Right lobe of liver (tissue), 6 donors: ENCODE measurements around the gene KIAA1614. TPM values are rescaled to one million over a fixed set of nuclear protein-coding genes. Genes with fewer than 3 reads are reported as not detected.
A peak's percentile ranks its signal among the peaks of the same experiment; 100 is the strongest.

Source experiments
- ATAC-seq, 4 donors: fragments of 200-7000 bp; cut with Tn5 transposase; one replicate each; pipeline ENCODE4 v1.9.1; 2020; ENCODE audit warnings: mild to moderate bottlenecking in 4 of 4, moderate library complexity in 4 of 4
- DNase-seq, 3 donors: peaks; one replicate each; pipeline ENCODE4 v3.0.0-alpha.2; 2020
- H3K27ac ChIP-seq, 3 donors: fragments of 200-600 bp; one replicate each; pipeline ENCODE4 v1.8.0; 2022
- H3K27me3 ChIP-seq, 2 donors: fragments of 200-600 bp; one replicate each; pipeline ENCODE4 v1.8.0; 2022
- H3K36me3 ChIP-seq, 4 donors: fragments of 200-600 bp; sonication (generic) in 1 of 4; one replicate each; pipeline versions ENCODE4 v1.5.1 to v1.8.0; 2017 to 2022; ENCODE audit warnings: control low read depth in 1 of 4
- H3K4me1 ChIP-seq, 4 donors: fragments of 200-600 bp; sonication (generic) in 1 of 4; one replicate each; pipeline versions ENCODE4 v1.5.1 to v1.8.0; 2017 to 2022; ENCODE audit warnings: control low read depth in 1 of 4
- H3K4me3 ChIP-seq, 3 donors: fragments of 200-600 bp; one replicate each; pipeline ENCODE4 v1.8.0; 2022
- H3K9me3 ChIP-seq, 4 donors: fragments of 200-600 bp; sonication (generic) in 1 of 4; one replicate each; pipeline versions ENCODE4 v1.5.1 to v1.8.0; 2017 to 2022; ENCODE audit warnings: control low read depth in 1 of 4
- CTCF ChIP-seq, 4 donors: fragments of 200-600 bp in 3 of 4; fragments of 450-650 bp in 1 of 4; IDR thresholded peaks; one replicate each; pipeline versions ENCODE4 v1.5.1 to v1.8.0; 2016 to 2022; ENCODE audit warnings: antibody characterized with exemption in 4 of 4, mild to moderate bottlenecking in 2 of 4
- POLR2A ChIP-seq: fragments of 450-650 bp; IDR thresholded peaks from one replicate; pipeline ENCODE4 v1.6.1; 2017; ENCODE audit warnings: antibody characterized with exemption, mild to moderate bottlenecking
- WGBS: methylation state at CpG from one replicate; pipeline ENCODE4 v1.1.6; 2018; ENCODE audit warnings: low coverage, low lambda C conversion rate; ENCODE audit not compliant: insufficient coverage; ENCODE audit errors: missing lambda C conversion rate; 5-methylcytosine and 5-hydroxymethylcytosine counted together
- intact Hi-C, 2 donors: fragments of 100-400 bp; cut with DNase I; formaldehyde crosslinking; loops; one replicate each; pipeline versions ENCODE4 v1.11.2 to v1.14.1; 2022
- long read RNA-seq: library from polyadenylated mRNA; unstranded; transcript quantifications from one replicate; pipeline ENCODE4 v2.0.0, GENCODE V29; 2019
- total RNA-seq, 6 experiments: library from RNA; depleted of rRNA in 2 of 6; stranded (reverse); fragments of >200 nt in 2 of 6; fragmentation: NEBNext Ultra II Directional in 3 of 6; extraction: Animal tissue kit (Norgen Biotek cat#: 25700) in 3 of 6; gene quantifications; one replicate each; pipeline versions ENCODE4 v1.1.0 to v1.2.4, GENCODE V29; 2016 to 2023
- donor health status: DM: no; HTN: yes; CAD: no.
- donor health status: DM: no; HTN: no; CAD: no.
- donor health status: DM: no; HTN: no; CAD: no.
- donor health status: DM: no; HTN: yes; CAD: no.
- donor health status: DM: no; HTN: yes; CAD: no.

Gene KIAA1614, protein sequence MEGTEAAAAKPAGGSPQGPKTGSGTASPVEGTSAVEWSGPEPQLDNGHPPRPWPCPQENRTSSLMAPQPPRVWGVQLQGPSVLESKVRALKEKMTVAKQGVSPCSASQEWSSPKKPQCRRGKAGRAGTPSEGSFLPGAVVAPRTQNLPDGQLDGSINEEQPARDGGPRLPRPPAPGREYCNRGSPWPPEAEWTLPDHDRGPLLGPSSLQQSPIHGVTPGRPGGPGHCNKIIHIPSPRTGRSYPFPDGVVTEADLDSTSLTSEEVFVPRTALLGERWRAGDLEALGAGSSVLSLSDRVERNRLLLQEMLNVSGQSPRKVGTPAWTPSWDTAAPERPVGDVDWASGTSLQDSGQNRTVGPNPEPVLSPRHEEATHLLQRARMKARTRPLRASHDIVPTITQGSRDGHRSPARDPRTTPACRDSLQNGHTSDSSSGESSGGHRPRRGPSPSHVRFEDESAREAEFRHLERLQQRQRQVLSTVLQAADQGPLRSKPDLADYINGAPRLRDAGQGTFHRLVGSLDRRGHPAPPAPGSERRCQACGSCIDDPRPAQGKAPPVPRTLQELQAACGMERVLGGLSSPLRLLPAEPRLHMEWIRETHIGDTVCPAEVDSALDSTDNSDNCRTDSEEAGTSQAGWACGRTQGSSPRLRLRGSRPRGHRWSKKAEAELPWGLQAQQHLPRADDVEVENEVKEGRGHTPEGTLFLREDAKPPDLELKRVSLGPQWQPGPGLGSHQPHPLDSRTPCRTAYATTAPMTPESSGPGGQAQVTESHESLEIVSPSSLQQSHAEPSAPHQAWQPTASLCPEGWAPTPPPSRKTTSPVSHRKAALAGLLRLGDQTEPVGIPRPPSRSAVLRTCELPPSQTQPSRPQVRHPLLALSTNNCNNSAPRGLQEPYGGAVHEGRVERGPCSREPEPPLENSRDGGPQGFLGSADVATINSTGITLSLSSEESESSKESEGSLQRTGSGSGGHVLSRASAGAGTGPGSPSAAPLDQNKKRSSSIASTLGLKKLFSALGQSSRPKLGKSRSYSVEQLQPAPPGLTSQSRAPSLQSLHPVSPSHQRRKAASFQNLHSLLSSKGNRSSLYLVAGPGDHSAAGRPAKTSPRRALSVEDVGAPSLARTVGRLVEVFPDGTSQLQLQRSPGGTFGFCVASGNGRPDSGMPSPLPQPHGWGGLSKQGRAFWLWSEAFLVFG
- under 1 TPM; 0.13 to 0.25 (median 0.21) TPM for total RNA-seq
- long read RNA-seq, result 0 reads

- TF ChIP-seq POLR2A, result no peak
- no peak for TF ChIP-seq CTCF (IDR thresholded peaks at IDR 0.05)
- no CpG with 5 or more reads among the region's 76 CpGs for WGBS
- Histone ChIP-seq H3K4me1 (peaks cover 0 to 2% (median 0%) of the 10 kb centered on the region in 4 donors), H3K4me3 (peak within 1 kb of the TSS; percentile 29 to 49 (median 38)), H3K27ac (peak within 1 kb of the TSS in 2 of 3 donors; percentile 31 to 37), H3K27me3 (no peaks in the 10 kb centered on the region), H3K36me3 (no peaks in the 10 kb centered on the region), H3K9me3 (no peaks in the 10 kb centered on the region)
- intact Hi-C loops, result no loop called here
- no peak for DNase-seq
- ATAC-seq, result peak; percentile 48 to 67 (median 57)
Measured at GRCh38 chr1:180912801-180913565, at the start of gene KIAA1614. KIAA1614 (plus strand) TSS chr1:180912897; CDS start chr1:180913244, 347 bp downstream.

DNA sequence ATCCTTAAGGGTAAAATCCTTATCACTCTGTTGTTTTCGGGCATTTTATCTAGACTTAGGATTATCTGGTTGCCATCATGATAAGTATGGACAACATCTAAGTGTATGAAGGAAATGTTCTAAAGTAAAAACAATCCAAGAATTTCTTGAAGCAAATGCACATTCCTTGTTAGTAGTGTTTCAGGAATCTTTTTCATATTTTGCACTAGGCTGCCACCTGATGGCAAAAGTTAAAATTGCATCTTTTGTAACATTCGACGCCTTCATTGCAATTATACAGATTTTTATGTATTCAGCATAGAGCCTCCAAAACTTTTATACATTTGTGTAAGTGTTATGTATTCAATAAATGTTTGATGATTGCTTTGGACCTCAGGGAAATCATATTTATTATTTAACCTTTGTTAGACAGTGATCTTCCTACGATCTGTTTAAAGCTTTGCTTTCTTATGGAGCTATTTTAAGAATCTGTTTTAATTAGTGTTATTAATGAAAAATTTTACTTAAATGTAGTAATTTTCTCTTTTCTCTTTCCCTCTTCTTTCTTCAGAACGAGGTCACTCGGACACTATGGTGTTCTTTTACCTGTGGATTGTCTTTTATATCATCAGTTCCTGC, 49.4 kb upstream of the KIAA1614 start:
- Histone ChIP-seq H3K27ac (no peak overlapping the region), H3K4me3 (no peak overlapping the region), H3K27me3 (no peaks in the 10 kb centered on the region), H3K4me1 (peaks cover 0 to 17% (median 4%) of the 10 kb centered on the region in 4 donors), H3K36me3 (peaks cover 0 to 6% (median 0%) of the 10 kb centered on the region in 4 donors), H3K9me3 (no peaks in the 10 kb centered on the region)
- intact Hi-C loops, result loop anchor here (10.0 kb wide), 2 partner anchors 328 to 348 kb away; no protein-coding TSS in a partner anchor
- TF ChIP-seq POLR2A, result no peak
- TF ChIP-seq CTCF (IDR thresholded peaks at IDR 0.05), result peak; percentile 70 to 79 (median 72)
- 18% methylated on average over 6 of the region's 6 CpGs for WGBS
- DNase-seq (no peak), ATAC-seq (peak; percentile 52 to 79 (median 74))

DNA sequence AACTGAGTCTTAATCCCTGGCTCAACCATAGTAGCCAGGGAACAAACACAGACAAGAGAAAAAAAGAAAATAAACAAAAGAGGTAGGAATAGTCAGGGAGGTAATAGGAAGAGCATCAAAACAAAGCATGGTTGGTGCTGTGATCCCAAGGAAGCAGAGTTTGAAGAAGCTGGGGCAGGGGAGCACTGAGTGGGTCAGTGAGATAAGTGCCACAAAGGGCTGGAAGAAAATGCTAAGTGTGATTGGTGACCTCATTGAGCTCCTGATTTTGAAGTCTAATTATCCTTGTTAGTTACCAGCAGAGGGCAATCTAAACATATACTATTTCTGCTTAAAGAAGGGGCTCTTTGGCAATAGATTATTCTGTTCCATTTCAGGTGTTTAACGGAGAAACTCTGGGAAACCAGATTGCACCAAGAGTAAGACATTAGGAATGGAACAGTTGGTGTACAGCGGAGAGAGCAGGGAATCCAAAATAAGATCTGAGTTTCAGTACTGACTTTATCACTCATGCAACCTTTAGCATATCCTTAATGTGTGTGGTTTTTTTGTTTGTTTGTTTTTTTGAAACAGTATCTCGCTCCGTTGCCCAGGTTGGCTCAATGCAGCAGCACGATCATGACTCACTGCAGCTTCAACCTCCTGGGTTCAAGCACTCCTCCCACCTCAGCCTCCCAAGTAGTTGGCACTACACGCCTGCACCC, 30.7 kb upstream of the KIAA1614 start:
- intact Hi-C loops, result no loop called here
- peak; percentile 58 to 82 (median 65) for ATAC-seq
- no peaks in the 10 kb centered on the region for H3K36me3 ChIP-seq
- TF ChIP-seq POLR2A (no peak), CTCF (IDR thresholded peaks at IDR 0.05) (peak; percentile 41 to 55 (median 48))
- no peaks in the 10 kb centered on the region for H3K9me3 ChIP-seq
- no peak overlapping the region for H3K4me3 ChIP-seq
- WGBS, result 65% methylated on average over 6 of the region's 6 CpGs
- no peak overlapping the region for H3K27ac ChIP-seq
- H3K27me3 ChIP-seq, result no peaks in the 10 kb centered on the region
- no peaks in the 10 kb centered on the region for H3K4me1 ChIP-seq
- no peak for DNase-seq
